Loucy (cell line): ENCODE measurements around the gene LRSAM1.

Experiments
- EZH2phosphoT487 ChIP-seq: fragments of 200-600 bp; IDR thresholded peaks from 2 replicates; pipeline ENCODE4 v1.6.1; 2018; ENCODE audit warnings: antibody characterized with exemption, mild to moderate bottlenecking, moderate library complexity, borderline replicate concordance
- TF ChIP-seq, protein P1 (sequence below): fragments of 200-600 bp; sonication (generic); conservative IDR thresholded peaks from 2 replicates; pipeline ENCODE4 v1.5.1; 2014; ENCODE audit warnings: mild to moderate bottlenecking, antibody characterized with exemption, low read length

DNA sequence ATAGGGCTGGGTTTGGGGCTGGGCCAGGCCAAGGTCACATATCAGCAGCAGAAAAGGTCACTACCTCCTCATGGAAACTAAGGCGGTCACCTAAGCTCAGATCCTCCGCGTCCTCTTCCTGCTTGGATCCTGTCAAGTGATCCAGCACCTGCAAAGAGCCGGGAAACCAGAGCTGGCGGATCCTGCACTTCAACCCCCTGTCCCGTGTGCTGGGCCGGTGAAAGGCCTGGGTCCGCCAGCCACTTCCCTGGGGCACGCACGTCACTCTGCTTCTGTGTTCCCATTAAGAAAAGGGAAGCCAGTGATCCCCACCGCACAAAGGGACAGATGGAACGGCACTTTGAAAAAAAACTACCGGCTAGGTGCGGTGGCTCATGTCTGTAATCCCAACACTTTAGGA is 99.4 kb downstream of the LRSAM1 start:
- no peak for TF ChIP-seq EZH2phosphoT487
- TF ChIP-seq, protein P1, sequence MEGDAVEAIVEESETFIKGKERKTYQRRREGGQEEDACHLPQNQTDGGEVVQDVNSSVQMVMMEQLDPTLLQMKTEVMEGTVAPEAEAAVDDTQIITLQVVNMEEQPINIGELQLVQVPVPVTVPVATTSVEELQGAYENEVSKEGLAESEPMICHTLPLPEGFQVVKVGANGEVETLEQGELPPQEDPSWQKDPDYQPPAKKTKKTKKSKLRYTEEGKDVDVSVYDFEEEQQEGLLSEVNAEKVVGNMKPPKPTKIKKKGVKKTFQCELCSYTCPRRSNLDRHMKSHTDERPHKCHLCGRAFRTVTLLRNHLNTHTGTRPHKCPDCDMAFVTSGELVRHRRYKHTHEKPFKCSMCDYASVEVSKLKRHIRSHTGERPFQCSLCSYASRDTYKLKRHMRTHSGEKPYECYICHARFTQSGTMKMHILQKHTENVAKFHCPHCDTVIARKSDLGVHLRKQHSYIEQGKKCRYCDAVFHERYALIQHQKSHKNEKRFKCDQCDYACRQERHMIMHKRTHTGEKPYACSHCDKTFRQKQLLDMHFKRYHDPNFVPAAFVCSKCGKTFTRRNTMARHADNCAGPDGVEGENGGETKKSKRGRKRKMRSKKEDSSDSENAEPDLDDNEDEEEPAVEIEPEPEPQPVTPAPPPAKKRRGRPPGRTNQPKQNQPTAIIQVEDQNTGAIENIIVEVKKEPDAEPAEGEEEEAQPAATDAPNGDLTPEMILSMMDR, result no peak
